Left cardiac atrium (tissue), 4 donors: Measurements from ENCODE around the gene ANKH. TPM values are rescaled to one million over a fixed set of nuclear protein-coding genes. Genes with fewer than 3 reads are reported as not detected.

ENCODE experiments used
- ATAC-seq, 2 donors: fragments of 200-7000 bp; cut with Tn5 transposase; one replicate each; pipeline ENCODE4 v1.9.1; 2020; ENCODE audit warnings: mild to moderate bottlenecking in 2 of 2, moderate library complexity in 2 of 2
- DNase-seq: peaks from one replicate; pipeline ENCODE4 v3.0.0-alpha.2; 2020
- intact Hi-C, 2 donors: fragments of 100-400 bp; cut with DNase I; formaldehyde crosslinking; loops; one replicate each; pipeline versions ENCODE4 v1.14.1 to v1.15.1; 2022 to 2023
- total RNA-seq, 2 donors: library from RNA; stranded (reverse); fragmentation: NEBNext Ultra II Directional; extraction: Animal tissue kit (Norgen Biotek cat#: 25700); gene quantifications; one replicate each; pipeline ENCODE4 v1.2.1, GENCODE V29; 2021
- donor health status: DM: no; HTN: yes; CAD: no.
- donor health status: DM: no; HTN: yes; CAD: no; lungs with severe emphysema.
- donor health status: DM: yes; HTN: yes; CAD: no.
- donor health status: Dilated cardiomyopathy.

ANKH gene
- total RNA-seq, 2 donors from 2014 or later: 113 to 138 TPM

- no peak for DNase-seq
- intact Hi-C loops: no loop called here
- no peak for ATAC-seq
Observed at GRCh38 chr5:14696851-14697250, 174.7 kb downstream of the ANKH start.

- intact Hi-C loops: no loop called here
- ATAC-seq (no peak), DNase-seq (no peak)
Observed at GRCh38 chr5:14696057-14696456, 175.5 kb downstream of the ANKH start.

- intact Hi-C loops: no loop called here
- ATAC-seq (no peak), DNase-seq (no peak)
Observed at GRCh38 chr5:14695152-14695551, 176.4 kb downstream of the ANKH start.

GRCh38 chr5:14693070-14693469, 178.5 kb downstream of the ANKH start:
- ATAC-seq (no peak), DNase-seq (no peak)
- intact Hi-C loops: no loop called here

GRCh38 chr5:14687023-14687665, 184.4 kb downstream of the ANKH start:
- no peak for DNase-seq
- peak; percentile 56 to 84 for ATAC-seq
- intact Hi-C loops: loop anchor here in 1 of 2 donors (5.0 kb wide), 1 partner anchor 325 kb away; no protein-coding TSS in a partner anchor

- intact Hi-C loops: loop anchor here in 1 of 2 donors (5.0 kb wide), 1 partner anchor 326 kb away; no protein-coding TSS in a partner anchor
Observed at GRCh38 chr5:14686517-14686916, 185.1 kb downstream of the ANKH start.

GRCh38 chr5:14685757-14686156, 185.8 kb downstream of the ANKH start:
- no peak for DNase-seq
- peak; percentile 40 to 54 for ATAC-seq
- intact Hi-C loops: loop anchor here in 1 of 2 donors (5.0 kb wide), 1 partner anchor 327 kb away; no protein-coding TSS in a partner anchor

More at GRCh38 chr5:14686517-14686916, 185.1 kb downstream of the ANKH start:
- ATAC-seq (no peak), DNase-seq (no peak)

- peak; percentile 54 to 59 for ATAC-seq
- no peak for DNase-seq
- intact Hi-C loops: loop anchor here in 1 of 2 donors (5.0 kb wide), 1 partner anchor 328 kb away; no protein-coding TSS in a partner anchor
Observed at GRCh38 chr5:14684757-14685156, 186.8 kb downstream of the ANKH start.

GRCh38 chr5:14683906-14684455, 187.6 kb downstream of the ANKH start:
- ATAC-seq: no peak
- intact Hi-C loops: no loop called here
- no peak for DNase-seq

- intact Hi-C loops: no loop called here
- ATAC-seq (peak in 1 of 2 donors; percentile 29), DNase-seq (no peak)
Observed at GRCh38 chr5:14681236-14681752, 190.3 kb downstream of the ANKH start.

- DNase-seq (no peak), ATAC-seq (no peak)
- intact Hi-C loops: no loop called here
Observed at GRCh38 chr5:14679595-14679994, 192.0 kb downstream of the ANKH start.

- intact Hi-C loops: no loop called here
- ATAC-seq (peak; percentile 6 to 25), DNase-seq (no peak)
Observed at GRCh38 chr5:14678773-14679334, 192.7 kb downstream of the ANKH start.

- intact Hi-C loops: no loop called here
- ATAC-seq (peak; percentile 23 to 77), DNase-seq (no peak)
Observed at GRCh38 chr5:14676320-14676719, 195.3 kb downstream of the ANKH start.

GRCh38 chr5:14675865-14676300, 195.7 kb downstream of the ANKH start:
- intact Hi-C loops: no loop called here
- ATAC-seq: peak in 1 of 2 donors; percentile 3

GRCh38 chr5:14674983-14675854, 196.4 kb downstream of the ANKH start:
- intact Hi-C loops: no loop called here
- ATAC-seq: no peak
- no peak for DNase-seq

More at GRCh38 chr5:14675865-14676300, 195.7 kb downstream of the ANKH start:
- no peak for DNase-seq

GRCh38 chr5:14673443-14673842, 198.1 kb downstream of the ANKH start:
- DNase-seq (no peak), ATAC-seq (no peak)
- intact Hi-C loops: no loop called here

GRCh38 chr5:14672484-14673394, 198.8 kb downstream of the ANKH start:
- intact Hi-C loops: no loop called here
- ATAC-seq: peak in 1 of 2 donors; percentile 42
- DNase-seq: no peak

GRCh38 chr5:14672082-14672481, 199.5 kb downstream of the ANKH start:
- DNase-seq (no peak), ATAC-seq (peak in 1 of 2 donors; percentile 19)
- intact Hi-C loops: no loop called here
